Measurements from ENCODE around the gene ARHGEF40.

DNA sequence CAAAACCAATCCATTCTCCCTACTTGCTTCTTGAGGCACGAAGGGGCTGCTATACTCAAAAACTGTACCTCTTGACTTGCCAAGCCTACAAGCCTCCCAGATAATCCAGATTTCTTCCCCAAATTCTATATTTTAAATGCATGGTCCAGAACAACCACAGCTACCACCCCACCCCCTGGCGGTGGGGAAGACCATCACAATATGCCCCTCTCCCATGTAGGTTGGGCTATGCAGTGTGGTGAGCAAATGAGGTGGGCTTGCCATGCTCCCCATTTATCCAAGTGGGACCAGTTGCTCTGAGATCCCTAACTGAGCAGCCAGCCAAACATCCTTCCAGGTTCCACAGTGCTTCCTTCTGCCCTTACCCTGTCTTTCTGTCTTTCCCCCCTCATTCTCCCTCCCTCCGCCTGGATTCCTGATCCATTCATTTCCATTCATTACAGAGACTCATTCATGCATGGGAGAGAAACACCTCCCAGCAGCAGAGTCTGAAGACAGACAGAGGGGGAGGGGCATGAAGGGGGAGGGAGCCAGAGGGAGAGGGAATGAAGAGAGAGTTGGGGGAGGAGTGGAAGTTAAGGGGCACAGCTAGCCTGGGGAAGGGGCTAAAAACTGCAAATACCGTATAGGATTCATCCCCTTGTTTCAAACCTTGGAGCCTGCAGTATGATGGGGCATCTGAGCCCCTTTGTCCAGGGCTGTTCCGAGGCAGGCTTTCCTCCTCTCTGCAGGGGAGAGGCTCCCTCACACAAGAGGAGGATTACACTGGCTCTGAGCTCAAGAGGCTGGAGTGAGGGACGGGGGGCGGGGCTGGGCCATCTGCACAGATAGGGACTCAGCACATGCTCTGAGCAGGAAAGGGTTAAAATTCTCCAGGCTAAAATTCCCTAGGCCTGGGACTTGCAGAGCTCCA, 23.9 kb downstream of the ARHGEF40 start:
- TF ChIP-seq POLR2A (IDR thresholded peaks at IDR 0.05; ENCODE audit: low read depth, low read length) (no peak), POLR2AphosphoS5 (IDR thresholded peaks at IDR 0.05; ENCODE audit: low read depth, low read length) (no peak), TAF1 (IDR thresholded peaks at IDR 0.05; ENCODE audit: borderline replicate concordance, low read depth, low read length) (no peak)

Data from GM12892 (cell line).